Measurements from ENCODE around the gene VAT1L. TPM values are rescaled to one million over a fixed set of nuclear protein-coding genes. Genes with fewer than 3 reads are reported as not detected.

Gene VAT1L
- total RNA-seq, 1 experiment from 2014 or later: 0.10 TPM

- no peaks in the 10 kb centered on the region for H3K4me1 ChIP-seq (ENCODE audit: control insufficient read depth in 1 of 2, insufficient read depth in 2 of 2, low read length in 2 of 2)
- no TSS peak for BruUV-seq (replicated peaks)
- DNase-seq (ENCODE audit: low read depth, low spot score) (no peak), ATAC-seq (peak; percentile 22; the same call in 1 of the 2 replicates)
- intact Hi-C loops (cut with micrococcal nuclease): no loop called here
- RAD21 ChIA-PET (ENCODE audit: low non-redundant PET in 1 of 2, low total read pairs in 2 of 2, uncharacterized antibody in 2 of 2, unreplicated experiment in 2 of 2): no interaction called here
- peaks cover 92% of the 10 kb centered on the region for H3K27me3 ChIP-seq (ENCODE audit: insufficient read depth, low read length)
- no peak overlapping the region for H3K27ac ChIP-seq (ENCODE audit: low read depth, low read length)
- CTCF ChIA-PET: no interaction called here
- H2AFZ ChIP-seq (ENCODE audit: low read depth, low read length, poor library complexity, severe bottlenecking): no peak overlapping the region
- H3K4me3 ChIP-seq (replicated peaks in 1 of 2; ENCODE audit: low read depth in 1 of 2, low read length in 2 of 2): no peak overlapping the region
- TF ChIP-seq CTCF (IDR thresholded peaks at IDR 0.05 in 2 of 3, conservative IDR thresholded peaks at IDR 0.05 in 1 of 3; ENCODE audit: borderline replicate concordance in 1 of 3, insufficient read depth in 1 of 3, low read depth in 2 of 3, low read length in 2 of 3) (no peak), POLR2A (IDR thresholded peaks at IDR 0.05; ENCODE audit: borderline replicate concordance, extremely low read depth, insufficient read depth, insufficient read length) (no peak), SIN3A (IDR thresholded peaks at IDR 0.05; ENCODE audit: low read depth) (no peak), JUND (IDR thresholded peaks at IDR 0.05) (no peak), ZNF274 (IDR thresholded peaks at IDR 0.05; ENCODE audit: low read depth, low read length) (no peak), CBX3 (IDR thresholded peaks at IDR 0.05; ENCODE audit: low read depth) (no peak), RAD21 (IDR thresholded peaks at IDR 0.05; ENCODE audit: low read depth) (no peak), EGR1 (IDR thresholded peaks at IDR 0.05; ENCODE audit: low read depth) (no peak), EZH2phosphoT487 (IDR thresholded peaks at IDR 0.05; ENCODE audit: borderline replicate concordance) (no peak), SRF (IDR thresholded peaks at IDR 0.05; ENCODE audit: low read depth) (no peak), ZFX (IDR thresholded peaks at IDR 0.05) (no peak), REST (IDR thresholded peaks at IDR 0.05; ENCODE audit: low read depth) (no peak), ZBTB33 (IDR thresholded peaks at IDR 0.05; ENCODE audit: extremely low read depth, insufficient replicate concordance, low read length) (no peak), ATF3 (IDR thresholded peaks at IDR 0.05) (no peak), EZH2 (IDR thresholded peaks at IDR 0.05) (no peak), FOSL1 (IDR thresholded peaks at IDR 0.05; ENCODE audit: low read depth) (no peak), POLR2AphosphoS5 (IDR thresholded peaks at IDR 0.05; ENCODE audit: low read depth, low read length) (no peak), CEBPB (IDR thresholded peaks at IDR 0.05; ENCODE audit: low read depth) (no peak)
- H3K36me3 ChIP-seq (ENCODE audit: control insufficient read depth in 1 of 2, insufficient read depth in 2 of 2, low read length in 2 of 2): no peaks in the 10 kb centered on the region
- no peak overlapping the region for H3K9ac ChIP-seq (ENCODE audit: low read length)
- H3K4me2 ChIP-seq (ENCODE audit: low read length): no peak overlapping the region
- no peaks in the 10 kb centered on the region for H3K9me3 ChIP-seq (ENCODE audit: control insufficient read depth in 1 of 2, insufficient read depth in 1 of 2, low read depth in 1 of 2, low read length in 2 of 2)
- POLR2A ChIA-PET: no interaction called here
- no peaks in the 10 kb centered on the region for H3K79me2 ChIP-seq (ENCODE audit: insufficient read depth, low read length)
- H4K20me1 ChIP-seq (ENCODE audit: insufficient read depth): no peaks in the 10 kb centered on the region
- no peaks in the 10 kb centered on the region for H3K9me2 ChIP-seq (ENCODE audit: insufficient read depth)
Measured at GRCh38 chr16:77850636-77851333, 62.4 kb downstream of the VAT1L start.
